Measurements from ENCODE around the gene ADCY5. TPM values are rescaled to one million over a fixed set of nuclear protein-coding genes. Genes with fewer than 3 reads are reported as not detected.

The ADCY5 gene
- total and polyA plus RNA-seq, 4 donors = 29.5 to 56.7 (median 41.7) TPM

DNA sequence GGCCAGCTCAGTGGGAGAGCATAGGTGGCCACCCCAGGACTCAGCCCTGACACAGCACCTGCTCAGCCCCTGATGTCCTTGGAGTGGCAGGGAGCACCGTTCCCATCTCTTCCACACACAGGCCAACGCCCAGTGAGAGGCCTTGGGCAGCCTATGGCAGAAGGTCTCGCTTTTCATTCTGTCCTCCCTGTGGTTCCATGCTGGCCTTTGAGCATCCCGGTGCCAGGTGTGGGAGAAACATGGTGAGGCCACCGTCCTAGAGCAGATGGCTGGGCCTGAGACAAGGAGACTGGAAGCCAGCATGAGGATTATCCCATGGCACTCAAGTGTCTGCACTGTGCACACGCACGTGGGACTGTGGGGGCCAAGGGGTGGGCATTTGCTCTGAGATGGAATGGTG, 25.1 kb downstream of the ADCY5 start:
- Histone ChIP-seq H3K27ac (ENCODE audit: low read depth, low read length) (no peak overlapping the region), H3K4me1 (ENCODE audit: control insufficient read depth, insufficient read depth, low read length) (peaks cover 58% of the 10 kb centered on the region), H3K4me3 (ENCODE audit: low read depth, low read length) (no peak overlapping the region), H3K27me3 (ENCODE audit: control insufficient read depth, insufficient read depth, low read length) (peaks cover 2% of the 10 kb centered on the region), H3K36me3 (ENCODE audit: control insufficient read depth, insufficient read depth, low read length) (peaks cover 12% of the 10 kb centered on the region), H3K9me3 (ENCODE audit: control insufficient read depth, insufficient read depth, low read length) (no peaks in the 10 kb centered on the region)
- WGBS (ENCODE audit: insufficient coverage) = 78% methylated on average over 7 of the region's 7 CpGs
- no peak for DNase-seq (ENCODE audit: low read depth in 4 of 6, low spot score in 6 of 6)

DNA sequence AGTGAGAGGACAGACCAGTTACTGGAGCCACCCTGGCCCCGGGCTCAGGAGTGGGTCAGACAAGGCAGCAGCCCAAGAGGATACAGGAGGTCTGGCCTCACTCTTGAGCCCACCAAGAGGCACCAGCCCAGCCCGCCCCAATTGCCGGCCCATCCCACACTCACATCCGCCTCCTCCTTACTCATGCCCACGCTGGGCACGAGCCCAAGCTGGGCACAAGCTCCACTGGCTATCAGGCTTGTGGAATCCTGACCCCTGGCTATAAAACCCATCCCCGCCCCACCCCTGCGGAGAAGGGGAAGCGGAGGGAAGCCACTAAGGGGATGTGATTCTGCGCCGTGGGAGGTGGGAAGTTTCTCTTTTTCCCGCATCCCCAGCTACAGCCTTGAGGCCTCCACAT, 25.9 kb downstream of the ADCY5 start:
- no peak overlapping the region for H3K27ac ChIP-seq (ENCODE audit: low read depth, low read length)
- peaks cover 58% of the 10 kb centered on the region for H3K4me1 ChIP-seq (ENCODE audit: control insufficient read depth, insufficient read depth, low read length)
- no peaks in the 10 kb centered on the region for H3K27me3 ChIP-seq (ENCODE audit: control insufficient read depth, insufficient read depth, low read length)
- H3K36me3 ChIP-seq (ENCODE audit: control insufficient read depth, insufficient read depth, low read length) = peaks cover 12% of the 10 kb centered on the region
- 61% methylated on average over 3 of the region's 12 CpGs for WGBS (ENCODE audit: insufficient coverage)
- DNase-seq (ENCODE audit: low read depth in 4 of 6, low spot score in 6 of 6) = no peak
- no peaks in the 10 kb centered on the region for H3K9me3 ChIP-seq (ENCODE audit: control insufficient read depth, insufficient read depth, low read length)
- no peak overlapping the region for H3K4me3 ChIP-seq (ENCODE audit: low read depth, low read length)

DNA sequence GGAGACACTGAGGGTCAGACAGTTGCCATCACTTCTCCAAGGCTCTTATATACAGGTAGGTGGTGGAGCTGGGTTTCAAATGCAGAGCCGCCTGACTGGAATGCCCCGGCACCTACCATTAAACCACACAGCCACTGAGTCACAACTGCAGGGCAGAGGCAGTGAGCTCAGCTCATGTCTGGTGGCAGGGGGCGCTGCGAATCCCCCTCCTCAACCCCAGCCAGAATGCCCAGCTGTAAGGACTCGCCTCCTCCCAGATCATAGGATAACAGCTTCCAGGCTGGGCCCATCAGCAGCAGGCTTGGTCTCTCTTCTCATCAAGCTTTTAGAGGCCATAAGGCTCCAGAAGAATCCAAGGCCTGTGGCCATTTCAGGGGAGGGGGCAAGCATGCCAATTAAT, 26.4 kb downstream of the ADCY5 start:
- WGBS (ENCODE audit: insufficient coverage) = 74% methylated on average over 4 of the region's 5 CpGs

DNA sequence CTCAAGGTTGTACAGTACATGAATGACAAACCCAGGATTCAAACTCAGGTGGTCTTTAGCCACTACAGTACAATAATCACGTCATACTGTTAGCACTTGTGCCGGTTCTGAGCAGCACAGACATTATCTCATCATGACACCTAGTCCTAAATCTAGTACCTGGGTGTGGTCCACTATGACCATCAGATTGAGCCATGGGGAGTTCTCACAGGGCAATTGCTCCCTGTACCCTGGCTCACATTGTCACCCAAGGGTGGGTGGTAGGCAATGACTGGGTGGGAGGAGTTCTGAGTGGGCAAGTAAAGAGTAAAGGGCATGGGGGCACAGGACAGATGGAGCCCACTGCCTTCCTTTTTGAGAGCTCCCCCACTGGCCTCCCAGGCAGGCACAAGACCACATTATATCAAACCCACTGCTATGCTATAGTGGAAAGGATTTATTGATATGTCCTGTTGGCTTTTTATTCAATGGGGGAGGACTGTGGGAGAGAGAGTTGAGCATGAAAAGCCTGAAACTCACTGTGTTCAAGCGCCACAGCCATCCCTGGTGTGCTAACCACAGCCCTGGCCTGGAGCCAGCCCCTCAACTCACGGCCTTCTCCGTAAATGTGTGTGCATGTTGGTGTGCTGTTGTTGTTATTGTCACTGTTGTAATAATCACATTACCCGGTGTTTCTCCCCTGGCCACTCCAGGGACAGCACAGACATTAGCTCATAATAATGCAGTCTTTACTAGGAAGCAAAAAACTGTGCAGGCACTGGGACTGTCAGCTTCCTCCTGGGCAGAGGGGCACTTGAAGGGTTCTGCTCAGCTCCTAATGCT, 27.3 kb downstream of the ADCY5 start:
- Histone ChIP-seq H3K9me3 (ENCODE audit: control insufficient read depth, insufficient read depth, low read length) (no peaks in the 10 kb centered on the region), H3K4me1 (ENCODE audit: control insufficient read depth, insufficient read depth, low read length) (peaks cover 58% of the 10 kb centered on the region), H3K27me3 (ENCODE audit: control insufficient read depth, insufficient read depth, low read length) (no peaks in the 10 kb centered on the region), H3K4me3 (ENCODE audit: low read depth, low read length) (no peak overlapping the region), H3K36me3 (ENCODE audit: control insufficient read depth, insufficient read depth, low read length) (peaks cover 8% of the 10 kb centered on the region), H3K27ac (ENCODE audit: low read depth, low read length) (no peak overlapping the region)
- DNase-seq (ENCODE audit: low read depth in 4 of 6, low spot score in 6 of 6) = peak in 2 of 6 donors; percentile 54 to 78
- 100% methylated on average over 2 of the region's 6 CpGs for WGBS (ENCODE audit: insufficient coverage)

More for the DNA sequence above, 26.4 kb downstream of the ADCY5 start:
- DNase-seq (ENCODE audit: low read depth in 4 of 6, low spot score in 6 of 6) = no peak
- H3K4me1 ChIP-seq (ENCODE audit: control insufficient read depth, insufficient read depth, low read length) = peaks cover 58% of the 10 kb centered on the region
- H3K27ac ChIP-seq (ENCODE audit: low read depth, low read length) = no peak overlapping the region
- peaks cover 12% of the 10 kb centered on the region for H3K36me3 ChIP-seq (ENCODE audit: control insufficient read depth, insufficient read depth, low read length)
- H3K4me3 ChIP-seq (ENCODE audit: low read depth, low read length) = no peak overlapping the region
- no peaks in the 10 kb centered on the region for H3K27me3 ChIP-seq (ENCODE audit: control insufficient read depth, insufficient read depth, low read length)
- H3K9me3 ChIP-seq (ENCODE audit: control insufficient read depth, insufficient read depth, low read length) = no peaks in the 10 kb centered on the region

DNA sequence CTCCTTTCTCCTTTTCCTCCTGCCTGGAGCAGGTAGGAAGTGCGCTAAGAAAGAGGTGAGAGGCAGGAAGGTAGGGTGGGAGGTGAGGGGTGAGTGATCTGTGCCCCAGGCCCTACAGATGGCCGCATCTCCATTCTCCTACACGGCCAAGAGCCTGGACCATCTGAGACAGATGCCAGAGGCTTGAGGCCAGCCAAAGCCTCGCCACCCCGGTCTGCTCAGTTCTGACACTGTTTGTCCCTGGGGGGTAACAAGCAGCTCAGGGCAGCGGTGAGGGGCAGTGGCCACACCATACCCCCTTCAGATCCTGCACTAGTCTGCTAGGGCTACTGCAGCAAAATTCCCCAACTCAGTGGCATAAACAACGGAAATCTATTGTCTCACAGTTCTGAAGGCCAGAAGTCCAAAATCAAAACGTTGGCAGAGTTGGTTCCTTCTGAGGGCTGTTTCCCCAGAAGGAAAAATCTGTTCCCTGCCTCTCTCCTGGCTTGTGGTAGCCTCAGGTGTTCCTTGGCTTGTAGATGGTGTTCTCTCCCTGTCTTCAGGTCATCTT, 28.4 kb downstream of the ADCY5 start:
- H3K4me1 ChIP-seq (ENCODE audit: control insufficient read depth, insufficient read depth, low read length) = peaks cover 57% of the 10 kb centered on the region
- no peak overlapping the region for H3K4me3 ChIP-seq (ENCODE audit: low read depth, low read length)
- H3K9me3 ChIP-seq (ENCODE audit: control insufficient read depth, insufficient read depth, low read length) = no peaks in the 10 kb centered on the region
- no peak for DNase-seq (ENCODE audit: low read depth in 4 of 6, low spot score in 6 of 6)
- 91% methylated on average over 7 of the region's 8 CpGs for WGBS (ENCODE audit: insufficient coverage)
- no peaks in the 10 kb centered on the region for H3K27me3 ChIP-seq (ENCODE audit: control insufficient read depth, insufficient read depth, low read length)
- H3K27ac ChIP-seq (ENCODE audit: low read depth, low read length) = no peak overlapping the region
- peaks cover 8% of the 10 kb centered on the region for H3K36me3 ChIP-seq (ENCODE audit: control insufficient read depth, insufficient read depth, low read length)

DNA sequence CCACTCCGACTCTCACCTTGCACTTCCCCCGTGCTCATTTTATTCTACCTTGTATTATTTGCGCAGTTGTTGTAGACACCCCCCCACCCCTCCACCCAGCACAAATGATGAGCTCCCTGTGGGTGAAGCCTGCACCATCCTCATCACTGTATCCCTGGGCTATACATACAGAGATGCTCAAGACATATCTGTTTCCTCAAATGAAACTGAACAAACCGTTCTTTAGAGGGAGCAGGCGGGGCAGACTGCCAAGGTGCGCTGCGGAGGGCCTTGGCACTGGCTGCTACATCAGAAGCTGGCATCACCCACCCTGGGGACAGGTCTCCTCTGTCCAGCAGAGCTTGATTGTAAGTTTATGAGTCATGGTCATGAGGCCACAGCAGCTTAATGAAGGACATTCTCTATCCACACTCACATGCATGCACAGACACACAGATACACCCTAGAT, 29.0 kb downstream of the ADCY5 start:
- no peaks in the 10 kb centered on the region for H3K27me3 ChIP-seq (ENCODE audit: control insufficient read depth, insufficient read depth, low read length)
- WGBS (ENCODE audit: insufficient coverage) = 66% methylated on average over 6 of the region's 7 CpGs
- DNase-seq (ENCODE audit: low read depth in 4 of 6, low spot score in 6 of 6) = peak in 2 of 6 donors; percentile 49 to 61
- H3K9me3 ChIP-seq (ENCODE audit: control insufficient read depth, insufficient read depth, low read length) = no peaks in the 10 kb centered on the region
- no peak overlapping the region for H3K27ac ChIP-seq (ENCODE audit: low read depth, low read length)
- H3K4me1 ChIP-seq (ENCODE audit: control insufficient read depth, insufficient read depth, low read length) = peaks cover 57% of the 10 kb centered on the region
- peaks cover 6% of the 10 kb centered on the region for H3K36me3 ChIP-seq (ENCODE audit: control insufficient read depth, insufficient read depth, low read length)
- H3K4me3 ChIP-seq (ENCODE audit: low read depth, low read length) = no peak overlapping the region

DNA sequence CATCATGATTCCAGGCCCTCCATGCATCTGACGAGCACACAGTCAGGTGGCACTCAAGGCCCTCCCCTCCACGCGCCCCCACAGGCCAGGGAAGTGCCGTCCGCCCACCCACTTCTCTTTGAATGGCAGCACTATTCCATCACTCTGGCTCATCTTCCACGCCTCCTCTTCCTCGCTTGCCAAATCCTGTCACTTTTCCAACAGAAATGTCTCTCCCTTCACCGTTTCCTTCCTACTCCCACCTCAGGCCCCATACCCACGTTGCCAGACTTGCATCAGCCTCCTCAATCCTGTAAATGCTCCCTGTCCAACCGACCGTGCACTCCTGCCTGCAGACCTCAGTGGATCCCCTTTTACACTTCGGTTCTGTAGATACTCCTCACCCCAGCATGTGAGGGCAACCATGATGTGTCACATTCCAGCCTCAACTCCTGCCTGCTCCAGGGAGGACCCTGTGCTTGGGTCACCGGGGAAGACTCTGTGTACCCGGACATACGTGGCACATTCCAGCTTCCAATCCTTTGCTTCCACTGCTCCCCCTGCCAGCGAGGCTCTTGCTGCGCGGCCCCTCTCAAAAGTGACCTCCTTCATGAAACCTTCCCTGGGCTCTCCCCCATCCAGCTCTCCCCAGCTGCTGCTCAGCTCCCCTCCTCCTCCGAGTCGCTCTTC, 29.6 kb downstream of the ADCY5 start:
- H3K27ac ChIP-seq (ENCODE audit: low read depth, low read length) = no peak overlapping the region
- peaks cover 3% of the 10 kb centered on the region for H3K36me3 ChIP-seq (ENCODE audit: control insufficient read depth, insufficient read depth, low read length)
- no peaks in the 10 kb centered on the region for H3K27me3 ChIP-seq (ENCODE audit: control insufficient read depth, insufficient read depth, low read length)
- H3K9me3 ChIP-seq (ENCODE audit: control insufficient read depth, insufficient read depth, low read length) = no peaks in the 10 kb centered on the region
- no peak for DNase-seq (ENCODE audit: low read depth in 4 of 6, low spot score in 6 of 6)
- H3K4me3 ChIP-seq (ENCODE audit: low read depth, low read length) = no peak overlapping the region
- WGBS (ENCODE audit: insufficient coverage) = 84% methylated on average over 20 of the region's 20 CpGs
- H3K4me1 ChIP-seq (ENCODE audit: control insufficient read depth, insufficient read depth, low read length) = peaks cover 53% of the 10 kb centered on the region

DNA sequence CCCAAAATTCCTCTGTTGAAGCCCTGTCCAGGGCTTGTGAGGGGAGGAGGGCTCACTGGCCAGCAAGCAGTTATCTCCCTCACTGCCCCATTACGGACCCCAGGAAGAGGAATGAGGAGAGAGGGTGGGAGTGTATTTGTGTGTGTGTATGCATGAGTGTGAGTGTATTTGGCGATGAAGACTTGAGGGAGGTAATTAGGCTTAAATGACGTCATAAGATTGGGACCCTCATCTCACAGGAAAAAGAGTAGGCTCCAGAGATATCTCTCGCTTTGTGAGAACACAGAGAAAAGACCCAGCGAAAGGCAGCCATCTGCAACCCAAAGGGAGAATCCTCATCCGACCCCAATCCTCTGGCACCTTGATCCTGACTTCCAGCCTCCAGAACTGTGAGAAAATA, 32.2 kb downstream of the ADCY5 start:
- DNase-seq (ENCODE audit: low read depth in 4 of 6, low spot score in 6 of 6) = no peak
- Histone ChIP-seq H3K27me3 (ENCODE audit: control insufficient read depth, insufficient read depth, low read length) (no peaks in the 10 kb centered on the region), H3K4me1 (ENCODE audit: control insufficient read depth, insufficient read depth, low read length) (peaks cover 47% of the 10 kb centered on the region), H3K36me3 (ENCODE audit: control insufficient read depth, insufficient read depth, low read length) (no peaks in the 10 kb centered on the region), H3K27ac (ENCODE audit: low read depth, low read length) (no peak overlapping the region), H3K9me3 (ENCODE audit: control insufficient read depth, insufficient read depth, low read length) (no peaks in the 10 kb centered on the region), H3K4me3 (ENCODE audit: low read depth, low read length) (no peak overlapping the region)
- 84% methylated on average over 4 of the region's 6 CpGs for WGBS (ENCODE audit: insufficient coverage)

DNA sequence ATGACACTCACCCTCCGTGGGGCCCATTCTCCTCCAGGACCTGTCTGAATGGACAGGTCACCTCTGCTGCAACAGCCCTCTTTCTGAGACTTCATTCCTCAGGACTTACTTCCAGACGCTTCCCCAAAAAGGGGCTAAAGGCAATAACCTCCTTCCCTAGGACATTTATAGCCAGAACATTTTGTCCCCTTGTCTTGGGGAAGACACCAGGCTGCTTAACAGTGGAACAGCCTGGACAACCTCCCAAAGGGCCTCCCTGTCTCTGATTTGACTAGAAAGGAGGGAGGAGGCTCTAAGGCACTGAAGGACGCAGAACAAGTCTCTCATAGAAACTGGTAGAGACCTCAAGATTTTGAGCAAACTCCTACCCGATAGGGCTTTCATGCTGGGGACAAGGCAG, 32.7 kb downstream of the ADCY5 start:
- DNase-seq (ENCODE audit: low read depth in 4 of 6, low spot score in 6 of 6) = no peak
- 85% methylated on average over 4 of the region's 4 CpGs for WGBS (ENCODE audit: insufficient coverage)
- no peaks in the 10 kb centered on the region for H3K36me3 ChIP-seq (ENCODE audit: control insufficient read depth, insufficient read depth, low read length)
- H3K4me3 ChIP-seq (ENCODE audit: low read depth, low read length) = no peak overlapping the region
- peaks cover 48% of the 10 kb centered on the region for H3K4me1 ChIP-seq (ENCODE audit: control insufficient read depth, insufficient read depth, low read length)
- H3K9me3 ChIP-seq (ENCODE audit: control insufficient read depth, insufficient read depth, low read length) = no peaks in the 10 kb centered on the region
- no peak overlapping the region for H3K27ac ChIP-seq (ENCODE audit: low read depth, low read length)
- H3K27me3 ChIP-seq (ENCODE audit: control insufficient read depth, insufficient read depth, low read length) = no peaks in the 10 kb centered on the region

Data from spinal cord (tissue), 10 donors.